Stimulated activated CD8-positive, alpha-beta memory T cell treated with anti-CD3 and anti-CD28 coated beads, Interleukin-12 subunit alpha, Interleukin-12 subunit beta, amount 100 ng/mL, for 4 hours (primary cell): ENCODE results near the gene NPR3.

Experiments used
- DNase-seq: peaks from one replicate; pipeline ENCODE4 v3.0.0-alpha.2; 2020; ENCODE audit warnings: low read depth

The NPR3 gene

GRCh38 chr5:32710550-32711361 lies at the start of gene NPR3:
Gene NPR3 (plus strand): TSS chr5:32711321. CDS start chr5:32711777, 456 bp downstream.
- DNase-seq, result no peak

GRCh38 chr5:32664523-32664922 lies 46.6 kb upstream of the NPR3 start:
- DNase-seq, result no peak

GRCh38 chr5:32668552-32668951 lies 42.6 kb upstream of the NPR3 start:
- DNase-seq, result no peak

GRCh38 chr5:32673272-32673671 lies 37.8 kb upstream of the NPR3 start:
- DNase-seq, result no peak

- DNase-seq, result no peak
These were observed 34.1 kb upstream of the NPR3 start for GRCh38 chr5:32677023-32677422.

GRCh38 chr5:32678472-32678871 lies 32.6 kb upstream of the NPR3 start:
- DNase-seq, result no peak

GRCh38 chr5:32679218-32679617 lies 31.9 kb upstream of the NPR3 start:
- DNase-seq, result no peak

GRCh38 chr5:32680183-32680582 lies 30.9 kb upstream of the NPR3 start:
- no peak for DNase-seq

- DNase-seq, result no peak
These were observed 28.0 kb upstream of the NPR3 start for GRCh38 chr5:32683125-32683524.

- no peak for DNase-seq
These were observed 26.9 kb upstream of the NPR3 start for GRCh38 chr5:32684260-32684659.

GRCh38 chr5:32686799-32687498 lies 24.2 kb upstream of the NPR3 start:
- no peak for DNase-seq

GRCh38 chr5:32687499-32687831 lies 23.7 kb upstream of the NPR3 start:
- no peak for DNase-seq

- DNase-seq, result no peak
These were observed 21.0 kb upstream of the NPR3 start for GRCh38 chr5:32690153-32690552.

GRCh38 chr5:32690666-32691065 lies 20.5 kb upstream of the NPR3 start:
- DNase-seq, result no peak

GRCh38 chr5:32692036-32692746 lies 18.9 kb upstream of the NPR3 start:
- no peak for DNase-seq

GRCh38 chr5:32703957-32704356 lies 7.2 kb upstream of the NPR3 start:
- no peak for DNase-seq

GRCh38 chr5:32707418-32707997 lies 3.6 kb upstream of the NPR3 start:
- DNase-seq, result no peak

- no peak for DNase-seq
These were observed 2.2 kb upstream of the NPR3 start for GRCh38 chr5:32708949-32709348.

- DNase-seq, result no peak
These were observed 1.2 kb upstream of the NPR3 start for GRCh38 chr5:32709750-32710549.

GRCh38 chr5:32711362-32711680 lies 200 bp downstream of the NPR3 start:
- DNase-seq, result no peak

- no peak for DNase-seq
These were observed 760 bp downstream of the NPR3 start for GRCh38 chr5:32711681-32712480.
